ENCODE results near the gene CELA2A. TPM values are rescaled to one million over a fixed set of nuclear protein-coding genes. Genes with fewer than 3 reads are reported as not detected.

The CELA2A gene
- total RNA-seq (1 to 10 TPM in 1 of 9 donors, under 1 TPM in 4, not detected in 4; 0.76 to 1.0 (median 0.84) TPM), polyA plus RNA-seq (not detected)
- long read RNA-seq, donor 1, result 0 reads
- long read RNA-seq, donor 2, result 0 reads
- long read RNA-seq, donor 3, result 0 reads

DNA sequence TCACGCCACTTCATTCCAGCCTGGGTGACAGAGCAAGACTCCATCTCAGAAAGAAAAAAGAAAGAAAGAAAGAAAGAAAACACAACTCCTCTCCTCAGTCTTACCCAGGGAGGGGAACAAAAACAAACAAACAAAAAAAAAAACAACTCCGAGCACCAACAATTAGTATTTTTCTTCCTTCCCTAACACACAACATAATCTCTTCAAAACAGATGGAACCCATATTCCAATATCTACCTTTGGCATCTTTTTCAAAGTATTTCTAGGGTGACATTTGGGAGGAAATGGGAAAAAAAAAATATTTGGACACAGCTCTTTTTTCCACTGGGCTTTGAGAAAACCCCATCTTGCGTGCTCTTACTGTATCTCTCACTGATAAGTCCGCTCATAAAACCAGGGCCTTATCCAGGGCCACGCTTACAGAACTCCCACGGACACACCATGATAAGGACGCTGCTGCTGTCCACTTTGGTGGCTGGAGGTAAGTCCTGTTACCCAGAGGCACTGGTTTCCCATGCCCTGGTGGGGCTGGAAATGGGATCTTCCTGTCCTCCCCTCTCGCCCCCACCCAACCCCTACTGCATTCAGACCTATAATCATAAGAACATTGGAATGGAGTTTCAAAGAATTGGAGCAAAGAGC, at the start of gene CELA2A:
CELA2A (plus strand) TSS at position 420 of the 642 bp plus-strand sequence; CDS start at position 442, 22 bp downstream.
- H3K27me3 ChIP-seq, result peaks cover 0 to 4% (median 0%) of the 10 kb centered on the region in 9 donors
- TF ChIP-seq, protein P1, sequence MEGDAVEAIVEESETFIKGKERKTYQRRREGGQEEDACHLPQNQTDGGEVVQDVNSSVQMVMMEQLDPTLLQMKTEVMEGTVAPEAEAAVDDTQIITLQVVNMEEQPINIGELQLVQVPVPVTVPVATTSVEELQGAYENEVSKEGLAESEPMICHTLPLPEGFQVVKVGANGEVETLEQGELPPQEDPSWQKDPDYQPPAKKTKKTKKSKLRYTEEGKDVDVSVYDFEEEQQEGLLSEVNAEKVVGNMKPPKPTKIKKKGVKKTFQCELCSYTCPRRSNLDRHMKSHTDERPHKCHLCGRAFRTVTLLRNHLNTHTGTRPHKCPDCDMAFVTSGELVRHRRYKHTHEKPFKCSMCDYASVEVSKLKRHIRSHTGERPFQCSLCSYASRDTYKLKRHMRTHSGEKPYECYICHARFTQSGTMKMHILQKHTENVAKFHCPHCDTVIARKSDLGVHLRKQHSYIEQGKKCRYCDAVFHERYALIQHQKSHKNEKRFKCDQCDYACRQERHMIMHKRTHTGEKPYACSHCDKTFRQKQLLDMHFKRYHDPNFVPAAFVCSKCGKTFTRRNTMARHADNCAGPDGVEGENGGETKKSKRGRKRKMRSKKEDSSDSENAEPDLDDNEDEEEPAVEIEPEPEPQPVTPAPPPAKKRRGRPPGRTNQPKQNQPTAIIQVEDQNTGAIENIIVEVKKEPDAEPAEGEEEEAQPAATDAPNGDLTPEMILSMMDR (IDR thresholded peaks at IDR 0.05), result no peak
- no peak for TF ChIP-seq POLR2A (IDR thresholded peaks at IDR 0.05)
- no peak within 1 kb of the TSS for H3K27ac ChIP-seq
- no peaks in the 10 kb centered on the region for H3K4me1 ChIP-seq
- H3K9me3 ChIP-seq, result peaks cover 0 to under 1% (median 0%) of the 10 kb centered on the region in 12 donors
- intact Hi-C loops (cut with DNase I), result no loop called here
- 73 to 82% (median 78%) methylated on average over 8 of the region's 8 CpGs for WGBS, 4 donors
- H3K4me3 ChIP-seq, result no peak within 1 kb of the TSS
- DNase-seq (no peak), ATAC-seq (no peak)
- no peaks in the 10 kb centered on the region for H3K36me3 ChIP-seq

DNA sequence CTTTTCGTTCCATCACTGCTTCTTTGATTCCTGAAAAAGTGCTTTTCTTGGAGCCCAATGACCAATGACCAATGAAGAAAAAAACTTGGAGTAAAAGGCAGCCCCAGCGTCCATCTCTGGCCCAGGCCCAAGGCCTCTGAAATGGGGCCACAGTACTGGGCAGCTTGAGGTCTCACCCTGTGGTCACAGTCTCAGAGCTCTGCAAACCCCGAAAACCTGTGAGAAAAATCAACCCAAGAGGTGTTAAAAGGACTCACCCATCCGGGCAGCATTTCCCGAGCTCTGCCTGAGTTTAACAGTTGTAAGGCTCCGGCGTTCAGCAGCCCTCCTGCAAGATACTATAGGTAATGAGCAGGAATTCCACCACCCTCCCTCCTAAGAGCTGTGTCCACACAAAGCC, 49.0 kb upstream of the CELA2A start:
- TF ChIP-seq POLR2A (IDR thresholded peaks at IDR 0.05), result no peak
- TF ChIP-seq, protein P1 (IDR thresholded peaks at IDR 0.05), result no peak
- Histone ChIP-seq H3K27me3 (no peaks in the 10 kb centered on the region), H3K27ac (peak overlapping the region in 2 of 12 donors; percentile 37 to 56), H3K9me3 (no peaks in the 10 kb centered on the region), H3K4me3 (no peak overlapping the region), H3K4me1 (peaks cover 0 to 41% (median 18%) of the 10 kb centered on the region in 12 donors), H3K36me3 (no peaks in the 10 kb centered on the region)
- no peak for DNase-seq
- intact Hi-C loops (cut with DNase I), result loop anchor here in 1 of 10 donors (5.0 kb wide), 1 partner anchor 70 kb away; no protein-coding TSS in a partner anchor
- no peak for ATAC-seq
- WGBS, 4 donors, result 67 to 81% (median 77%) methylated on average over 7 of the region's 7 CpGs

DNA sequence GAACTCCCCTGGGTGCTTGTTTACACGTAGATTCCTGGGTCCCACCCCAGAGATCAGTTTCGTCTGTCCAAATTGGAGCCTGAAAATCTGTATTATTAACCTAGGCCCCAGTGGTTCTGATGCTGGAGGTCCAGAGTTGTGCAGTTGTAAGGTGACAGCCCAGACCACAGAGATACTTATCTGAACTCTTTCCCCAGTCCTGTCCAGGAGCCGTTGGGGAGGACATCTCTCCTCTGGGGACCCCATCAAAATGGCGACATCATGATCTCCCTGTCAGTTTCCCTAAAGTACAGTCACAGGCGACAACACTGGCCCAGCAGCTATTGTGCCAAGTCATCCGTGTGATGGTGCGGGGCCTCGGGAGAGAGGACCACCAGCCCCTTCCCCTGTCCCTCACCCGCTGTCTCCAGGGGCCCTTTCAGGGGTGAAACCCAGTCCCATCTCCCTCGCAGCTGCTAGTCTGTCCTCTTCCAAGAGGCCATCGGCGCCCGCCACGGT, 47.6 kb upstream of the CELA2A start:
- Histone ChIP-seq H3K4me3 (peak overlapping the region; percentile 66 to 98 (median 89)), H3K4me1 (peaks cover 0 to 55% (median 27%) of the 10 kb centered on the region in 12 donors), H3K27ac (peak overlapping the region in 7 of 12 donors; percentile 51 to 90 (median 74)), H3K9me3 (no peaks in the 10 kb centered on the region), H3K36me3 (peaks cover 0 to 4% (median 0%) of the 10 kb centered on the region in 9 donors), H3K27me3 (no peaks in the 10 kb centered on the region)
- ATAC-seq (no peak), DNase-seq (no peak)
- no peak for TF ChIP-seq POLR2A (IDR thresholded peaks at IDR 0.05)
- TF ChIP-seq, protein P1 (IDR thresholded peaks at IDR 0.05), result no peak
- intact Hi-C loops (cut with DNase I), result loop anchor here in 1 of 10 donors (5.0 kb wide), 1 partner anchor 72 kb away; no protein-coding TSS in a partner anchor
- WGBS, 4 donors, result 38 to 55% (median 44%) methylated on average over 9 to 14 of the region's 14 CpGs

All from heart left ventricle (tissue), 16 donors.